Measurements from ENCODE around the gene AP3D1.

The AP3D1 gene

DNA sequence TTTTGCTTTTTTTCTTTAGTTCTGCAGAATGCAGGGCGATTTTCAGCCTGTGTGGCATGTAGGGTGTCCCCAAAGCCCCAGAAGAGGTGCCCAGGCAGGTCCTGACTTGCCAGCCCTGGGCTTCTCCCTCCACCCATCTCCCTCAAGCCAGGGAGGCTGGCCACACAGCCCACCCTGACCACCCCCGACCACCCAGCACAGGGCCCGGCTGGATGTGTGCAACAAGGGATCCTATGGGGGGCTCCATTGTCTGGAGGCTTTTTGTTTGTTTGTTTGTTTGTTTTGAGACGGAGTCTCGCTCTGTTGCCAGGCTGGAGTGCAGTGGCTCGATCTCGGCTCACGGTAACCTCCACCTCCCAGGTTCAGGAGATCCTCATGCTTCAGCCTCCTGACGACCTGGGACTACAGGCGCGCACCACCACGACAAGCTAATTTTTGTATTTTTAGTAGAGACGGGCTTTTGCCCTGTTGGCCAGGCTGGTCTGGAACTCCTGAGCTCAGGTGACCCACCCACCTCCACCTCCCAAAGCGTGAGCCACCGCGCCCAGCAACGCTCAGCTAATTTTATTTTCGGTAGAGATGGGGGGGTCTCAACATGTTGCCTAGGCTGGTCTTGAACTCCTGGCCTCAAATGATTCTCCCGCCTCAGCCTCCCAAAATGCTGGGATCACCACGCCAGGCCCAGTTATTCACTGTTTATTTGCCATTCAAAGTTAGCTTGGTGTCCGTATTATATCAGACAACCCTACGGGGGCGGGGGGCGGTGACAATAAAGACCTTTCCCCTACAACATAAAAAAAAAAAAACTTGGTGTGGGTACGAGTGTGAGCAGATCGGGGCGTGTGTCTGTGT, 92.6 kb downstream of the AP3D1 start:
- DNase-seq: no peak

DNA sequence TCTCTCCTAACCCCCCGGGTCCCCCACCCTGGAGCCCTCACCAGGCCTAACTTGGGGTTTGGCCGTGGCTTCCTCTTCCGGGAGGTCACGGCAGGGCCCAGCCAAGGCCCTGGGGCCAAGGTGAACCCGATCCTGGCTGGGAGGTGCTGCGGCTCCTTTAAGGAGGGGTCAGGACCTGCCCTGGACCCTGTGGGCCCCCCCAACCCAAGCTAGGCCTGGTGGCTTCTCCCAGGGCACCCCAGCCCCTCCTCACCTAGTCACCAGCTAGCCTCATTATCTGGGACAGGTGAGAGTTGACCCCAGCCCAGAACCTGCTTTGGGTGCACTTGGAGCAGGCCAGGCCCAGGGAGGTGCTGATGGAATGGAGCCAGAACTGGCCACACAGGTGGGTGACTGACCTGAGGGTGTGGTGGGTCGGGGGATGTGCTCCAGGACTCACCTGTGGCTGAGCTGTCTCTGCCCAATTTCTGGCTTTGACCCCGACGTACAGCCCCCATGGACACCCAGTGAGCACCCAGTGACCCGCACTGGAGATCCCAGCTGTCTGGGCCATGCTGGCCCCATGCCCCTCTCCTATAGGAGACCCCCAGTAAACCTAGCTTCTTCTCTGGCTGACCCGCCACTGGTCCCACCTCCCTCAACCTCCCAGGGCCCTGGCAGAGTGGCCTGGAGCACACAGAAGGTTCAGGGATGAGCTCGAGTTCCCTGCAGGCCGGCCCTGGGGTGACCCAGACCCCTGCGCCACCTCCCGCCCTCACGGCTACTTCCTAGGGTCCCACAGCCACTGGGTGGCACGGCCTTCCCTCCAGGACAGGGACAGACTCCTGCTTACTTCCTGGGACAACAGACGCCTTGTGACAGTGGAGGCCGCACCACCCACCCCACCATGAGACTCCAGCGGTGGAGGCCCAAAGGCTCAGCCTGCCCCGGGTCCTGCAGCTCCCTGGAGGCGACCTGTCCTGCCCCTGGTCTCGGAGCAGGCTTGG, 93.6 kb downstream of the AP3D1 start:
- no peak for DNase-seq

DNA sequence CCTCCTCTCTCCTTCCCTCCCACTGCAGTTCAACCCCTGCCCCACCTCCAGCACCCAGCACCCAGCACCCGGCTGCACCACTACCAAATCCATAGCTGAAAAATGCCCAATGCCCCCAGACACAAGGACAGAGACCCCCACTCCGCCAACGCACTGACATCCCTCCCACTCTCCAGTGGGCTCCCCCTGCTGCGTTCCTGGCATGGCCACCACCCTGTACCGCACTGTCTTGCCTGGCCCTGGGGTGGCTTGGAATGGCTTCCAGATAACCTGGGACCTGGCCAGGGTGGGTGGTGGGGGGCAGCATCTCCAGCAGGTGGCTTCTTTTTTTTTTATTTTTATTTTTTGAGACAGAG, 94.6 kb downstream of the AP3D1 start:
- DNase-seq: no peak

DNA sequence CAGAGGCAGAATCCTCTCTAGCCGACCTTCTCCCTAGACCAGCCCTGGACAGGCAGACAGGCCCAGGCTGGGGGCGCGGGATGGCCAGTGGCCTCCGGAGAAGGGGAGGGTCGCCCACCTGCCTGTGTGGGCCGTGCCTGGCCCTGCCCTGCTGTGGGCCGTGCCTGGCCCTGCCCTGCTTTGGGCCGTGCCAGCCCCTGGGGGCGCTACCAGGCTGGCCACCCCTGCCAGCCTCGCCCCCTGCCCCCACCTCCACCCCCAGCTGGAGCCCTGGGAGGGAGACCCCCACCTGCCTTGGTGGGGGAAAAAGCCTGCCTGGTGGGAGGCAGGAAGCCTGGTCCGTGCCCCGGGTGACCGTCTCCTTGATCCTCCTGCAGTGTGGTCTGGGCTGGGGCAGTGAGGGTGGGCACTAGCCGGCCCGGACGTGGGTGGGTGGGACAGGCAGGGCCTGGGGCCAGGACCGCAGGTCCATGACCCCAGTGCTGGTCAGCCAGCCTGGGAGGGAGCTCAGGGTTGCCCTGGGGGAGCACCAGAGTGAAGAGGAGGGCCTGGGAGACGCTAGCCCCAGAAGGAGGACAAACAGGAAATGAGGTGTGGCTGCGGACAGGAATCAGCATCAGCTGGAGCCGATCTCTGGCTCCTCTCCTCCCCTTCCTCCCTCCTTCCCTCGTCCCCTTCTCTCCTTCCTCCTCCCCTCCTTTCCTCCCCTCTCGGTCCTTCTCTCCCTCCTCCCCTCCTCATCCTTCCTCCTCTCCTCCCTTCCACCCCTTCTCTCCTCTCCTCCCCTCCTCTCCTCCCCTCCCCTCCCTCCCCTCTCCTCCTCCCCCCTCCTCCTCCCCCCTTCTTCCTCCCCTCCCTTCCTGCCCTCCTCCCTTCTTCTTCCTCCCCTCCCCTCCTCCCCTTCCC, 95.2 kb downstream of the AP3D1 start:
- DNase-seq: no peak

DNA sequence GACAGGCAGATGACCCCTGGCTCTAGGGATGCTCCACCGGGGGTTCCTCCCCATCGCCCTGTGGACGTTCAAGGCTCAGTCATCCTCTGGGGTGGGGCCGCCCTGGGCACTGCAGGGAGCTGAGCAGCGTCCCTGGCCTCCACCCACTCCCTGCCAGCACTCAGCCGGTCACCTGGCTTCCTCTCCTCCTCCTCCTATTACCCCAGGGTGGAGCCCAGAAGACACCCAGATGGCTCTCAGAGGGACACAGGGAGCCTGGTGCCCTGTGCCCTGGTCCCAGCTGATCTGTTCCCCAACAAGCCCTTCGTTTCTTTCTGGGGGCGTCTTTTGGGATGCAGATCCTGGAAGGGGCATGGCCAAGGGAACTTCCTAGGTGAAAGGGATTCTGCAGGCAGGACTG, 96.6 kb downstream of the AP3D1 start:
- DNase-seq: no peak

DNA sequence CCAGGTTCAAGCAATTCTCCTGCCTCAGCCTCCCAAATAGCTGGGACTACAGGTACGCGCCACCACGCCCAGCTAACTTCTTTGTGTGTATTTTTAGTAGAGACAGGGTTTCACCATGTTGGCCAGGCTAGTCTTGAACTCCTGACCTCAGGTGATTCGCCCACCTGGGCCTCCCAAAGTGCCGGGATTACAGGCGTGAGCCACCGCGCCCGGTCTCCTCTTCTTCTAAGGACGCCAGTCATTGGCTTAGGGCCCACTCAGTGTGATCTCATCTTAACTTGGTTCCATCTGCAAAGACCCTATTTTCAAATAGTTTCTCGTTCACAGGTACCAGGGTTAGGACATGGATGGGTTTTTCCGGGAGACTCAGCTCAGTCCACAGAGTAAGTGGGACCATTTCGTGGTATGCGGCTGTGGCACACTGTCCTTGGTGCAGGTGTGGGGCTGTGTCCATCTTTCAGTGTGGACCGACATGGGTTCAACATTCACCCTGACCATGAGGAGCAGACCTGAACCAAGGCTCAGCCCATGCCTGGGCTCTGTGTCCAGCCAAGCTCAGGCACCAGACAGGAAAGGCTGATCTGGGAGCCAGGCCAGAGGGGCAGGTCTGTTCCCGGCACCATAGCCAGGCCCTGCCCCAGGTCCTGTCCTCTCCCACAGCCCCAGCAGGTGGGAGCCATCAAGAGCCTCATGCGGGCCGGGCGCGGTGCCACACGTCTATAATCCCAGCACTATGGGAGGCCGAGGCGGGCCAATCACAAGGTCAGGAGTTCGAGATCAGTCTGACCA, 97.6 kb downstream of the AP3D1 start:
- no peak for DNase-seq

DNA sequence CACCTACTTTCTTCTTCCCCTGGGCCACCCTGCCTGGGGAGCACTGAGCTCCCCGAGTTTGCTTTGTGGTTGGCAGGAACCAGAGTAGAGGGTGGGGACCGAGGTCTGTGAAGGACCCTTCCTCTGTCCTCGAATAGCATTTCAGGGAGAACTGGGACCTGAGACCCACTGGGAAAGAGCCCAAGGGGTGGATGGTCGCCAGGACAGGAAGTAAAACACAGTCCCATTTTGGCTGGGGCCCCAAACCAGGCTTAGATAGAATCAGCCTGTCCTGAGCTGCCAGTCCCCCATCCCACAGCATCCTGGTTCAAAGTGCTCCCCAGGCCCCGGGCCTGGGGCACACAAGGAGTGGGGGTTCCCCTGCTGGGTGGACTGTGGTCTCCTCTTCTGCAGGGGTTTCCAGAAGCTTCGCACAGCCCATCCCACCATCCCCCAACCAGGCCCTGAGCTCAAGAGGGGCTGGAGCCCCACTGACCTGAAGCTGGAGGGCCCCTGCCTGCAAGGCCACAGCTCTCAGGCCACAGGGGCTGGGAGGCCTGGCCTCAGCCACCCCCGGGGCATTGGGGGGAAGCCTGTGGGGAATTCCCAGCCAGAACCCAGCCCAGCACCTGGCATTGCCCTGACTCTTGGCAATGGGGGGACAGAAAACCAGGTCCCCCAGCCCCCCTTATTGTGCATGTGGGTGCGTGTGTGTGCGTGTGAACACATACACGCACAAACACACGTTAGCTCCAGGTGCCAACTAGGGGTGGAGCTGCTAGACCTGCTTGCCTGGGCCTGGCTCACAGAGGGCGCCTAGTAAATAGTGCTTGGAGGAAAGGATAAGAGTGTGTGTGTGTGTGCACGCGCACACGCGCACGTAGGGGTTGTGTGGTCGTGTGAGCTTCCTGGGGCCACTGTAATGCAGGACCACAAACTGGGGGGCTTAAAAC, 99.3 kb downstream of the AP3D1 start:
- DNase-seq: peak; percentile 40

DNA sequence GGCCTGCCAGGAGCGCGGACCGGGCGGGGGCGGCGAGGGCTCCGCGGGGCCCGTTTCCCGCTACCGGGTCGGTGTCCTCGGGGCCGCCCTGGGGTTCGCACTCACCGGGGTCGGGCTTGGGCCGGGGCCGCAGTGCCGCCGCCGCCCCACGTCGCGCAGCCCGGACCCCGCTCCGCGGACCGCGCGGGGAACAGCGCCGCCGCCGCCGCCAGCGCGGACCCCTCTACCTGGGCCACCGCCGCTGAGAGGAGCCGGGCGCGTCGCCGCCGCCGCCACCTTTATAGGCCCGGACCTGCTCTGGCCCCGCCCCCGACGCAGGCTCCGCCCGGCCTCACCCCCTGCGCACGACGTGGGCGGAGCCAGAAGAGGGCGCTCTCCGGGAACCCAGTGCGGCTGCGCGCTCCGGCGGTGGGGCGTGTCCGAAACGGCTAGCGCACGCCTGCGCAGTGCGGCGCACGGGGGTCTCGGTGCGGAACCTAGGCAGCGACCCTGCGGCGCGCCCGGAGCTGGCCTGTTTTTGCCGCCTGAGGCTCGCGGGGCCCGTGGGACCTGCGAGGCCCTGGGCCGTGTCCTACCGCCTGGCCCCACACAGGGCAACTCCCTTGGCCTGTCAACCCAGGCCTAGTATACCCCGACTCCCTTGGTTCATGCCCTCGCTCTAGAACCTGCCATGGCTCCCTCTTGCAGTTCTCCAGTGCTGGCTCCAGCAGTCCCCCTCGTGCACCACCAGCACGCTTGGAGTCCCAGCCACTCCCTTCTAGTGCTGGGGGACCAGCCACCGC, 100.2 kb downstream of the AP3D1 start, which contains the start of gene MKNK2:
MKNK2 (minus strand) TSS at position 254 of the 782 bp plus-strand sequence. CDS start 393 bp downstream, outside the sequence.
- DNase-seq: peak; percentile 95
